ENCODE results near the gene NUDT6. TPM values are rescaled to one million over a fixed set of nuclear protein-coding genes. Genes with fewer than 3 reads are reported as not detected.

Gene NUDT6
- total RNA-seq, 1 donor from 2014 or later, result 4.0 TPM

GRCh38 chr4:122930862-122931261, 8.5 kb upstream of the NUDT6 start:
- no peak for FAIRE-seq
- no peaks in the 10 kb centered on the region for H3K4me1 ChIP-seq (ENCODE audit: insufficient read depth, low read length)
- H3K4me1 Mint-ChIP-seq (ENCODE audit: low read depth, unreplicated experiment), result peaks cover 2% of the 10 kb centered on the region

GRCh38 chr4:122928930-122929329, 6.5 kb upstream of the NUDT6 start:
- H3K27me3 Mint-ChIP-seq (ENCODE audit: low read depth, unreplicated experiment), result no peaks in the 10 kb centered on the region

More at GRCh38 chr4:122930862-122931261, 8.5 kb upstream of the NUDT6 start:
- Mint-ChIP-seq H3K27me3 (ENCODE audit: low read depth, unreplicated experiment) (no peaks in the 10 kb centered on the region), H3K4me3 (ENCODE audit: unreplicated experiment) (no peak overlapping the region), H3K9me3 (ENCODE audit: unreplicated experiment) (no peaks in the 10 kb centered on the region), H3K36me3 (ENCODE audit: low read depth, unreplicated experiment) (no peaks in the 10 kb centered on the region), H3K27ac (ENCODE audit: unreplicated experiment) (no peak overlapping the region)
- Histone ChIP-seq H2AFZ (ENCODE audit: low read depth, low read length) (no peak overlapping the region), H3K27ac (ENCODE audit: low read depth, low read length) (no peak overlapping the region), H3K4me3 (ENCODE audit: insufficient read depth, low read depth, low read length) (no peak overlapping the region), H3K79me2 (ENCODE audit: insufficient read depth, low read length) (peaks cover 14% of the 10 kb centered on the region), H4K20me1 (ENCODE audit: insufficient read depth, low read length) (no peaks in the 10 kb centered on the region), H3K9ac (ENCODE audit: low read length) (no peak overlapping the region), H3K4me2 (ENCODE audit: low read length) (no peak overlapping the region), H3K27me3 (ENCODE audit: insufficient read depth, low read length) (no peaks in the 10 kb centered on the region), H3K36me3 (ENCODE audit: insufficient read depth, low read length) (peaks cover 16% of the 10 kb centered on the region), H3K9me3 (ENCODE audit: insufficient read depth, low read depth, low read length) (no peaks in the 10 kb centered on the region)
- no peak for DNase-seq (ENCODE audit: low read depth)
- TF ChIP-seq CTCF (IDR thresholded peaks at IDR 0.05; ENCODE audit: insufficient read depth, low read depth, low read length) (peak; percentile 50), EZH2 (IDR thresholded peaks at IDR 0.05; ENCODE audit: insufficient read depth, low read length) (no peak)

More at GRCh38 chr4:122928930-122929329, 6.5 kb upstream of the NUDT6 start:
- H3K9me3 Mint-ChIP-seq (ENCODE audit: unreplicated experiment), result no peaks in the 10 kb centered on the region
- no peaks in the 10 kb centered on the region for H3K4me1 ChIP-seq (ENCODE audit: insufficient read depth, low read length)
- H3K36me3 ChIP-seq (ENCODE audit: insufficient read depth, low read length), result peaks cover 8% of the 10 kb centered on the region
- H3K4me3 ChIP-seq (ENCODE audit: insufficient read depth, low read depth, low read length), result no peak overlapping the region
- H3K4me2 ChIP-seq (ENCODE audit: low read length), result no peak overlapping the region
- no peaks in the 10 kb centered on the region for H4K20me1 ChIP-seq (ENCODE audit: insufficient read depth, low read length)
- no peak overlapping the region for H3K27ac Mint-ChIP-seq (ENCODE audit: unreplicated experiment)
- peaks cover 33% of the 10 kb centered on the region for H3K79me2 ChIP-seq (ENCODE audit: insufficient read depth, low read length)
- no peak overlapping the region for H3K9ac ChIP-seq (ENCODE audit: low read length)
- FAIRE-seq (no peak), DNase-seq (ENCODE audit: low read depth) (no peak)
- no peak overlapping the region for H2AFZ ChIP-seq (ENCODE audit: low read depth, low read length)
- H3K27ac ChIP-seq (ENCODE audit: low read depth, low read length), result no peak overlapping the region
- H3K27me3 ChIP-seq (ENCODE audit: insufficient read depth, low read length), result no peaks in the 10 kb centered on the region
- no peaks in the 10 kb centered on the region for H3K36me3 Mint-ChIP-seq (ENCODE audit: low read depth, unreplicated experiment)
- TF ChIP-seq EZH2 (IDR thresholded peaks at IDR 0.05; ENCODE audit: insufficient read depth, low read length), result no peak
- no peak for TF ChIP-seq CTCF (IDR thresholded peaks at IDR 0.05; ENCODE audit: insufficient read depth, low read depth, low read length)
- H3K9me3 ChIP-seq (ENCODE audit: insufficient read depth, low read depth, low read length), result no peaks in the 10 kb centered on the region
- H3K4me1 Mint-ChIP-seq (ENCODE audit: low read depth, unreplicated experiment), result peaks cover 2% of the 10 kb centered on the region
- H3K4me3 Mint-ChIP-seq (ENCODE audit: unreplicated experiment), result no peak overlapping the region

Data from astrocyte (in vitro differentiated cells and primary cell).